GM19043 (cell line): Measurements from ENCODE around the gene MACROD2.

ENCODE experiments used
- ATAC-seq: cut with Tn5 transposase; IDR thresholded peaks from one replicate; pipeline ENCODE4 v1.9.1; 2021; ENCODE audit warnings: low read depth; ENCODE audit not compliant: unreplicated experiment

MACROD2 gene

GRCh38 chr20:14612391-14612790, 617.1 kb downstream of the MACROD2 start:
- no peak for ATAC-seq

DNA sequence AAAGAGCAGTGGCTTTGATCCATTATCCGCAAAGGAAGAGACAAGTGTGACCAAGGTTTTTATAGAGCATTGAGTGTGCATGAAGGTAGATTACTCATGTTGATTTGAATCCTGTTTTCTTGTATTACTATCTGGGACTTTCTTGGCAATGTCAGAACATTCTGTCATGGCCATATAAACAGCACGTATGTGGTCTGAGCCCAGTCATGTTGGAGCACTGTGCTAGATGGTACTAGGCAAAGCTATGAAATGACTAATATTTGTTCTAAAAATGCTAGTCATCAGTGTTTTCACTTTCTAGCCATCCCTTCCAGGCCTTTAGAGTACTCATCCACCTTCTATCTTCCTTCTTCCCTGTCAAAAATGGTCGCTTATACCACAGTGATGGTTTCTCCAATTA, 620.7 kb downstream of the MACROD2 start:
- no peak for ATAC-seq

DNA sequence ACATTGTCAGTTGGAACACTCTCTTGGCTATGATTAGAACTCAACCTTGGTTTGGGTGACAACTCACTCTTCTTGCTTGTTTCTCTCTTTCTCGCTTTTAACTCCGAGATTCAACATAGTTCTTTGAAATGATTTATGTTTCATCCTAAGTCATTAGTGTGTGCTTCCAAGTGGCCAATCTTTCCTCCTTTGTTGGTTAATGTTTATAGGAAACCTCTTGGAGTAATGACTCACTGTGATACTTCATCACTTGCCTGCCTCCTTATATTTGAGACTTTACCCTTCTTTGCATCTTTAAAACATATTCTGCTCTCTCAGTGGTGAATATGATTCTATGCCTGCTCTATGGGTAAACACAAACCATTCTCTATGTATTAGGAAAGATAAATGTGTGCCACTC, 621.8 kb downstream of the MACROD2 start:
- no peak for ATAC-seq

DNA sequence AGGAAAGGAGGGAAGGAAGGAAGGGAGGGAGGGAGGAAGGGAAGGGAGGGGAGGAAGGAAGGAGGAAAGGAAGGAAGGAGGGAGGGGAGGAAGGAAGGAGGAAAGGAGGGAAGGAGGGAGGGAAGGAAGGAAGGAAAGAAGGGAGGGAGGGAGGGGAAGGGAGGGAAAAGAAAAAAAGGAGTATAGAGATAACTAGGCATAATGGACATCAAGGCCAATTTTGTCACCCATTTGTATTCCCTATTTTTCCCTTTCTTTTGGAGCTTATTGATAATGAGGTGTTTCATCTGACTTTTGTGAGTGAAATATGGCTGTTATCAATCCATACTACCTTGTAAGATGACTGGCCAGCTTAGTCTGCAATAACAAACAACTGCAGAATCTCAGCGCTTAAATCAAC, 624.1 kb downstream of the MACROD2 start:
- ATAC-seq, result no peak

- ATAC-seq, result no peak
Observed at GRCh38 chr20:14622796-14623195, 627.5 kb downstream of the MACROD2 start.

- ATAC-seq, result no peak
Observed at GRCh38 chr20:14631011-14631410, 635.7 kb downstream of the MACROD2 start.

DNA sequence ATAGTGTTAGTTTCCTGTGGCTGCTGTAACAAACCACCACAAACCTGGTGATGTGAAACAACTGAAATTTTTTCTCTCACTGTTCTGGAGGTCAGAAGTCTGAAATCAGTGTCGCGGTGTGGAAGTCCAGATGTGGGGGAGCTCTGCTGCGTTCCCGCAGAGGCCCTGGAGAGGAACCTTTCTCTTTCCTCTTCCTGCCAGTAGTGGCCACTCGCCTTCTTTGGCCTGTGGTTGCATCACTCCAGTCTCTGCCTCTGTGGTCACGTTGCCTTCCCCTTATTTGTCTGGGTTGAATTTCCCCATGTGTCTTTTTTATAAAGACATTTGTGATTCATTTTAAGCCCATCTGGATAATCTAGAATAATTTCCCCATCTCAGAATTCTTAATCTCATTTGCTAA, 637.6 kb downstream of the MACROD2 start:
- ATAC-seq, result no peak

DNA sequence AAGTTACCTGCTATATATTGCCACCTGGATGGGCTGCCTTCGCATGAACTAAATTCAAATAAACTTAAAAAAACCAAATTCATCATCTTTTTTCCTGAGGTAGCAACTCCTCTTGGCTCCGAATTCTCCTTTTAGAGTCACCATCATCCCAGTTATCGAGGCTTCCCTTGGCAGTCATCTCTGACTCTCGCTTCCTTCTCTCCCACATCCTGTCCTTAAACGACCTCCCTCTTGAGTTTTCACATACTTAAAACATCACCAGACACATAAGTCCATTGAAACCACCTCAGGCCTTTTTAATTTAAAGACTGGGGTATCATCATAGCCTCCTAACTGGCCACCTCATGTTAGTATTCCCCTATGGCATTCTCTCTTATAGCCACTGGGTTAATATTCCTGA, 638.2 kb downstream of the MACROD2 start:
- no peak for ATAC-seq

- no peak for ATAC-seq
Observed at GRCh38 chr20:14634665-14635064, 639.3 kb downstream of the MACROD2 start.

GRCh38 chr20:14637441-14637840, 642.1 kb downstream of the MACROD2 start:
- ATAC-seq, result no peak

DNA sequence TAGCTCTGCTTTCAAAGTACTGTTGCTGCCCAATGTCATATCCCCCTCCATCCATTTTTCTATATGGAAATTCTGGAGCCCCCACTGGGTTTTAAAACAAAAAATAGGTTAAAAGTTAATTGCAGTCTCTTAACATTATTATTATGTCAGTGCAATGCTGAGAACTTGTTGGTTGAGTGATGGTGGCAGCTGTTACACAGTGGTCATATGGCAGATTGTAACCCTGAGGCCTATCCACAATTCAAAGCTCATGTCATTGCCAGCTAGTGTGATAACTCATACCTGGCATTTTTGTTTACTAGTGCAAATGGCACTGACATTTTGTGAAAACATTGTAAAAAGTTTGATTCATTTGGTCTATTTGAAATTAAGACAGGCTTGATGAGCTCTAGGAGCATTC, 647.8 kb downstream of the MACROD2 start:
- no peak for ATAC-seq

- no peak for ATAC-seq
Observed at GRCh38 chr20:14643556-14643955, 648.2 kb downstream of the MACROD2 start.

DNA sequence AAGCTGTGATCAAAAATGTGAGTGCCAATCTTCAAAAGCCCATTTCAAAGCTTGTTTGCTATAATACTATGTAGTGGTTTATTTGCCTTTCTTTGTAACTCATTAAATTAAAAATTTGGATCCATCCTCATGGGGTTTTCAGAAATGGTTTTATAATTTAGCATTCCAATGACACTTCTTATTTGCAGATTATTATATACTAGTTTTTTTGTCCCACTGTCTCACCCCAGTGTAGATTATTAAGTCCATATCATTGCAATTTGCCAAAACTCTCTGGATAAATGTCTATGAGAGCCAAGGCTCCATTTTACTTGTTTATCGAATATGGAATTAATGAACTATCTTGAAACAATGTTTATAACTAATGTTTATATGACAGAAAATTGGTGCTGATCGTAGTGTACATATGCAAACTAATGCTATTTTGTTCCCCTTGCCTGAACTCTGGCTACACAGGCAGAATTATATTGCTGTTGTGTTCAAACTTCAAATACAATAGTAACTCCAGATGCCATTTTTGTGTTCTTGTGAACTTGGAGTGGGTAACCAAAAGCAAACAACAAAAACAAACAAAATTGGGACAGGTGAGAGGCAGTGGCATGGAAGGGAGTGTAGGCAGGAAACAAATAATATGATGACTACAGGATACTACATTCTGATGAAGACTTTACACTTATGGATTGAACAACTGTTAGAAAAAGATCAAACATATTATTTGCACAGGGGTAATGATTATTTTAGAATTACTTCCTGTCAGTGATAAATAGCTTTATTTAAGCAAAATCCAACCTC, 649.2 kb downstream of the MACROD2 start:
- no peak for ATAC-seq

DNA sequence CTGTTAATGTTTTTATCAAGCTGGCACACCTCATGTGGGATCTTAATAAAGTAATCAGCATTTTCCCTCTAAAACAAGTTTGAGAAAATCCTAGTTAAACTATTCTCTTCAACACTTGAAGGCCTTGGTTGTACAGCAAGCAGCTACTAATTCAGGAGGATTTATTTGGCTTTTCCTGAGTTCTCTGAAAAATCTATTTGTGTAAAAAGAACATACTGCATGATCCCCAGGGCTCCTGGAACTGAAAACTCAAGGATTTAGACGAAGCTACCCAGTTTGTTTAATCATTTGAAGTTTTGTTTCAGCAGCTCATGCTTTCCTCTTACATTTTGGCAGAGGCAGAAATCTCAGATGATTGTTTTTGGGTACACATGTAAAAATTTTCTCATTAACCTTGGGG, 651.7 kb downstream of the MACROD2 start:
- no peak for ATAC-seq

GRCh38 chr20:14649662-14650061, 654.3 kb downstream of the MACROD2 start:
- ATAC-seq, result no peak

GRCh38 chr20:14657266-14658005, 662.1 kb downstream of the MACROD2 start:
- no peak for ATAC-seq

DNA sequence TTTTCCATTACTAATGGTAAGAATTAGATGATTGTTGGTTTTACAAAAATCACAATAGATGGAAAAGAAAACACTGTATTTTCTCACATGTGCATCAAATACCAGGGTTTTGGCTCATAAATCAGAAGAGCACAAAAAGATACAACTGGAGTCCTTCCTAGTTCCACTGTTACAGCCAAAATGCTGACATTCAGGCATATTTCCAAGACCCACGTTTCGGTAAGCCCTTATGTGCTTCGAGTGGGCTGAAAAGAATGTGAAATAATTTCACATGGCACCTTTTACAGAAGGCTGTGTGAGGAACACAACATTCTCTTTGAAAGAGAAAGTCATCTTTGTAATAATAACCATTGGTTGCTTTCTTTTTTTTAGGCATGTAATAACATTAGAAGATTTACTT, 668.8 kb downstream of the MACROD2 start:
- ATAC-seq, result no peak

DNA sequence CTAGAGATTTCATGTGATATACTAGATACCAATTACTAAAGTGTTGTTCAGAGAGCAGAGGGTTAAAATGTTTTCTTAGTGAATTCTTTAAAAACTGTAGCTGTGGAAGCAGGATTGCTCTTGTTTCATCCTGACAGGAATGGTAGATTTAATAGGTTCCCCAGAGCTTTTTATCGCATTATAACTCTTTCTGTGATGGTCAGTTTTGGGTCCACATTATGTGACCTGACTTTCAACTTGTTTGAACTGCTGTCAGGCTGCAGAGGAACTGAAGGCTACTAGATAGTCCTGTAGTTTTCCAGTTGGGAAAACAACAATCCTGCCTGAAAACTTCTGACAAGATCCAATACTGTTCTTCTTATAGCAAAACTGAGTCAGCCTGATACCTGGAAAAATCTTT, 671.4 kb downstream of the MACROD2 start:
- no peak for ATAC-seq

DNA sequence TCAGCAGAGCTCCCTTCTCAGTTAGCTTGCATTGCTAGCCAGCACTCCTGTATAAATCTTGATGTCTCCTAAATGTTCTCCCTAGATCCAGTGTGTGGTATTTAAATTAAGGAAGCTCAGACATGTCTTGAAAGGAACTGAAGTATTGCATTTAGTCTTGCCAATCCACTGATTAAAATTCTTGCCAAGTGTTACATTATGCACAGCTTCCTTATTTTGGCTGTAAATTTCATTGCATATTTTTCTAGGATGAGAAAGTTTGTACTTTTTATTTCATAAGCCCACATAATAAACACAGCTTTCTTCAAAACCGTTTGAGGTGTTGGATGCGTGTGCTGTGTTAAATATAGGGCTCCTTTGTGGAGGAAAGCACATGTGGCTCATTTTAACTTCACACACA, 671.9 kb downstream of the MACROD2 start:
- ATAC-seq, result no peak

DNA sequence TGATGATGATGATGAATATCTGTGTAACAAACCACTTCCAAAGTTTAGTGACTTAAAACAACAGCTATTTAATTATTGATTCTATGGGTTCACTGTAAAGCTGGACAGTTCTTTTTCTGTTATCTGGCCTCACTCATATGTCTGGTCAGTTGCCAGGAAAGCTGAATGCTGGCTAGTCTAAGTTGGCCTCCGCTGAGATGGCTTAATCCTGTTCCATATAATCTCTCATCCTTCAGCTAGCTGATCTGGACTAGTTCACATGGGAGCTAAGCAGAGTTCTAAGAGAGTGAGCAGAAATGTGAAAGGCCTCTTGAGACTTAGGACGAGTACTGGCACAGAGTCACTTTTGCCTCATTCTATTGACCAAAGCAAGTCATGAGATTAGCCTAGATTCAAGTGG, 676.8 kb downstream of the MACROD2 start:
- ATAC-seq, result no peak

GRCh38 chr20:14673164-14673563, 677.8 kb downstream of the MACROD2 start:
- no peak for ATAC-seq

GRCh38 chr20:14677455-14677854, 682.1 kb downstream of the MACROD2 start:
- no peak for ATAC-seq
